Tibial nerve (tissue), 4 donors: ENCODE measurements around the gene CDK19.

Experiments used
- CTCF ChIP-seq, 5 experiments: fragments of 200-600 bp in 3 of 5; fragments of 450-650 bp in 2 of 5; sonication (generic) in 3 of 5; IDR thresholded peaks; one replicate each; pipeline ENCODE4 v1.5.1; 2016 to 2019; ENCODE audit warnings: antibody characterized with exemption in 5 of 5, mild to moderate bottlenecking in 3 of 5, moderate library complexity in 2 of 5
- EP300 ChIP-seq, 2 donors: sonication (generic); formaldehyde crosslinking; IDR thresholded peaks; one replicate each; pipeline ENCODE4 v1.6.1; 2017; ENCODE audit warnings: antibody characterized with exemption in 2 of 2, mild to moderate bottlenecking in 1 of 2
- POLR2A ChIP-seq, 2 donors: fragments of 450-650 bp; IDR thresholded peaks; one replicate each; pipeline ENCODE4 v1.6.1; 2017; ENCODE audit warnings: antibody characterized with exemption in 2 of 2, mild to moderate bottlenecking in 2 of 2, moderate library complexity in 2 of 2

- TF ChIP-seq CTCF (IDR thresholded peaks at IDR 0.05) (no peak), POLR2A (IDR thresholded peaks at IDR 0.05) (no peak), EP300 (IDR thresholded peaks at IDR 0.05) (no peak)
Observed at GRCh38 chr6:110622912-110623578, 192.2 kb downstream of the CDK19 start.
